Neuronal stem cell (in vitro differentiated cells): ENCODE results near the gene SDHD.

Experiments
- DNase-seq: peaks from one replicate; pipeline ENCODE4 v3.0.0-alpha.2; 2013; ENCODE audit warnings: low spot score
- H2AFZ ChIP-seq: one replicate; pipeline ENCODE4 v1.6.1; 2013; ENCODE audit warnings: mild to moderate bottlenecking, low read length, inconsistent platforms
- H2AK5ac ChIP-seq: 2 replicates; pipeline ENCODE4 v1.6.1; 2013; ENCODE audit warnings: low read depth, mild to moderate bottlenecking, inconsistent platforms, low read length, moderate library complexity, mixed read lengths
- H2BK120ac ChIP-seq: 2 replicates; pipeline ENCODE4 v1.6.1; 2013; ENCODE audit warnings: low read depth, mild to moderate bottlenecking, inconsistent platforms, low read length, moderate library complexity, mixed read lengths
- H2BK12ac ChIP-seq: one replicate; pipeline ENCODE4 v1.6.1; 2013; ENCODE audit warnings: low read length, inconsistent platforms
- H2BK15ac ChIP-seq: 2 replicates; pipeline ENCODE4 v1.6.1; 2013; ENCODE audit warnings: mild to moderate bottlenecking, low read length, inconsistent platforms, mixed read lengths
- H2BK5ac ChIP-seq: one replicate; pipeline ENCODE4 v1.6.1; 2013; ENCODE audit warnings: inconsistent platforms, mild to moderate bottlenecking, low read length, moderate library complexity
- H3K14ac ChIP-seq: one replicate; pipeline ENCODE4 v1.6.1; 2013; ENCODE audit warnings: low read length, inconsistent platforms
- H3K18ac ChIP-seq: 2 replicates; pipeline ENCODE4 v1.6.1; 2013; ENCODE audit warnings: low read length, inconsistent platforms
- H3K23ac ChIP-seq: 2 replicates; pipeline ENCODE4 v1.6.1; 2013; ENCODE audit warnings: low read depth, mild to moderate bottlenecking, mixed read lengths, low read length, inconsistent platforms; ENCODE audit not compliant: poor library complexity
- H3K27ac ChIP-seq: replicated peaks from 3 replicates; pipeline ENCODE4 v1.5.1; 2013; ENCODE audit warnings: low read length, inconsistent platforms
- H3K27me3 ChIP-seq, 3 experiments: 2 replicates each; pipeline ENCODE4 v1.6.1; 2013; ENCODE audit warnings: low read length in 3 of 3, mild to moderate bottlenecking in 2 of 3, inconsistent platforms in 1 of 3, low read depth in 1 of 3, mixed read lengths in 1 of 3, moderate library complexity in 1 of 3; ENCODE audit not compliant: control insufficient read depth in 3 of 3, insufficient read depth in 3 of 3
- H3K36me3 ChIP-seq, 2 donors: replicated peaks in 1 of 2; 2 replicates each; pipeline ENCODE4 v1.6.1; 2013; ENCODE audit warnings: low read length in 2 of 2; ENCODE audit not compliant: control insufficient read depth in 2 of 2, insufficient read depth in 2 of 2
- H3K4ac ChIP-seq: 2 replicates; pipeline ENCODE4 v1.6.1; 2013; ENCODE audit warnings: inconsistent platforms, mild to moderate bottlenecking, low read length, moderate library complexity
- H3K4me1 ChIP-seq, 2 donors: 1 replicate in 1 of 2; 2 replicates in 1 of 2; pipeline ENCODE4 v1.6.1; 2013; ENCODE audit warnings: low read length in 2 of 2, low read depth in 1 of 2; ENCODE audit not compliant: control insufficient read depth in 2 of 2, insufficient read depth in 1 of 2
- H3K4me2 ChIP-seq: one replicate; pipeline ENCODE4 v1.6.1; 2013; ENCODE audit warnings: mild to moderate bottlenecking, low read length, inconsistent platforms; ENCODE audit not compliant: insufficient read depth, poor library complexity, severe bottlenecking
- H3K4me3 ChIP-seq, 2 donors: 2 replicates each; pipeline ENCODE4 v1.5.1; 2013; ENCODE audit warnings: low read length in 2 of 2, mild to moderate bottlenecking in 2 of 2, inconsistent platforms in 1 of 2, moderate library complexity in 1 of 2
- H3K79me1 ChIP-seq: one replicate; pipeline ENCODE4 v1.6.1; 2013; ENCODE audit warnings: low read depth, mild to moderate bottlenecking, inconsistent platforms, low read length, moderate library complexity
- H3K9ac ChIP-seq: one replicate; pipeline ENCODE4 v1.6.1; 2013; ENCODE audit warnings: mild to moderate bottlenecking, low read depth, low read length, inconsistent platforms; ENCODE audit not compliant: poor library complexity
- H3K9me3 ChIP-seq, 2 donors: replicated peaks in 1 of 2; 2 replicates each; pipeline versions ENCODE3 to v1.6.1; 2013; ENCODE audit warnings: low read length in 2 of 2, mild to moderate bottlenecking in 2 of 2, inconsistent platforms in 1 of 2, low read depth in 1 of 2, mixed read lengths in 1 of 2, moderate library complexity in 1 of 2; ENCODE audit not compliant: control insufficient read depth in 2 of 2, insufficient read depth in 1 of 2
- H4K8ac ChIP-seq: one replicate; pipeline ENCODE4 v1.6.1; 2013; ENCODE audit warnings: low read depth, mild to moderate bottlenecking, inconsistent platforms, low read length, moderate library complexity
- H4K91ac ChIP-seq: one replicate; pipeline ENCODE4 v1.6.1; 2013; ENCODE audit warnings: low read length, low read depth, mild to moderate bottlenecking, inconsistent platforms; ENCODE audit not compliant: poor library complexity
- WGBS, 2 donors: extraction: QIAGEN DNeasy Blood & Tissue Kit; methylation state at CpG; one replicate each; pipeline ENCODE4 v1.1.7; 2013; ENCODE audit warnings: missing lambda C conversion rate in 2 of 2, mixed read lengths in 1 of 2; ENCODE audit not compliant: insufficient read length in 2 of 2, insufficient replicate concordance in 1 of 2; ENCODE audit errors: extremely low coverage in 2 of 2; 5-methylcytosine and 5-hydroxymethylcytosine counted together

The SDHD gene

DNA sequence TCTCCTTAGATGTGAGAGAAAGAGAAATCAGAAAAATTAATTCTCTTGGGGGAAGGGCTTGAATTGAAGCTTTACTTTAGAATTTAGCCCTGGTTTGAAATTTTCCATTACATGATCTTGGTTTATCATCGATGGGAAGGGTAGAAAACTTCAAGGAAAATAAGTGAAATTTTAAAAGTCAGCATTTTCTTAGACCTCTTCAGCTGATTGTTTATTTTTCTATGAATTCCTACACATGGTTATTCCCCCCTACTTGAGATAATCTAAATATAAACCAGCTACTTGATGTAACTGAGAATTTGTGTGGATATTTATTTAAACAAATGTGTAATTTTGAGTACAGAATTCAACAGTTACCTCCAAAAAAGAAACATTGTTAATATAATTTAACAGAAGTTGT is 23.8 kb upstream of the SDHD start:
- H3K36me3 ChIP-seq: peaks cover 17 to 67% of the 10 kb centered on the region in 2 donors
- peaks cover 0 to 1% (median 0%) of the 10 kb centered on the region in 3 experiments for H3K27me3 ChIP-seq
- no peak overlapping the region for H2AFZ ChIP-seq
- H4K91ac ChIP-seq: no peak overlapping the region
- no peak overlapping the region for H2BK120ac ChIP-seq
- H2BK12ac ChIP-seq: no peak overlapping the region
- H3K4me3 ChIP-seq: no peak overlapping the region
- no peaks in the 10 kb centered on the region for H3K4me1 ChIP-seq
- no peak overlapping the region for H3K4ac ChIP-seq
- no peak for DNase-seq
- no peak overlapping the region for H3K9ac ChIP-seq
- H3K18ac ChIP-seq: no peak overlapping the region
- no peaks in the 10 kb centered on the region for H3K9me3 ChIP-seq
- H3K23ac ChIP-seq: no peak overlapping the region
- H2AK5ac ChIP-seq: no peak overlapping the region
- no CpG with 5 or more reads among the region's 1 CpG for WGBS, 2 donors
- no peak overlapping the region for H2BK5ac ChIP-seq
- H3K14ac ChIP-seq: no peak overlapping the region
- no peak overlapping the region for H3K27ac ChIP-seq
- no peak overlapping the region for H2BK15ac ChIP-seq
- H4K8ac ChIP-seq: no peak overlapping the region
- H3K79me1 ChIP-seq: no peaks in the 10 kb centered on the region
- no peak overlapping the region for H3K4me2 ChIP-seq

DNA sequence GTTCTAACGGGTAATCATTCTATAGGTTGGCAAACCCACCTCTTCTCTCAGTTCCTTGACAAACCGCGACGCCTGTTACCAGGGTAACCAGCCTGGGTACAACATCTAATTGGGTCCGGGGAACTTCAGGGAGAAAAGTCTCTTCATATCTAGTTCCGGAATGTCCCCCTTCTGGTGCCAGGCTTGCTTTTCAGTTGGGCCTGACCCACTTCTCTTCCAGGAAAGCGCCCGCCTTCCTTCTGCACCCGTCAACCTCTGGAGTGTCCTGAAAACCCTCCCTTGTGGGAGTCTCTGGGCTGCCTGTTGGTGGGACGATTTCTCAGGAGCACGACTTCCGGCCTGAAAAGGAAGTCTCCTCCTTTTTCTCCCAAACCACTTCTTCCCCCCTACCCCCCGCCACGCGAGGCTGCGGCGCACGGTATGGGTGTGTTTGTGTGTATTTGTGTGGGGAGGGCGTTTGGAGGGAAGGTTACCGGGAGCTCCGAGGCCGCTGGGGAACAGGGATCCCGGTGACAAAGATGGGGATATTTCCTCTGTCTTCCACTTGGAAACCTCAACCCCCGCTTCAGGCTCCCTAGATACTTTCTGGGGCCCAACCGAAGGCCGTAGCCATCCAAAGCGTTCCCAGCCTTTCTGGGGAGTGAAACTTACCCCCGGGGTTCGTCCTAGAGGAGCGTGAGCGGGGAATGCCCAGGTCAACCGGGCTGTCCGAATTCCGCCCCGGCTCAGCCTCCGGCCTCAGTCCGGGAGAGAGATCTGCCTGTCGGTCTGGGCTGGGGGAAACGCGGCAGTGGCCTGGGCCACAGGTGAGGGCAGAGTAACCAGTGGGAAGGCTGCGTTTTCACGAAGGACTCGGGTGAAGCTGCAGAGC is 12.5 kb upstream of the SDHD start, which contains the start of the genes NKAPD1 and PIH1D2:
TSS of gene NKAPD1 (plus strand) at position 359 of the 871 bp plus-strand sequence. CDS start 1,276 bp downstream, outside the sequence.
TSS of gene PIH1D2 (minus strand) at position 77 of the 871 bp plus-strand sequence. CDS start 843 bp downstream, outside the sequence.
- no peaks in the 10 kb centered on the region for H3K9me3 ChIP-seq
- DNase-seq: peak; percentile 86
- H3K14ac ChIP-seq: no peak within 1 kb of the TSS
- peak within 1 kb of the TSS; percentile 14 for H2AK5ac ChIP-seq
- no peak within 1 kb of the TSS for H3K4ac ChIP-seq
- H4K8ac ChIP-seq: no peak within 1 kb of the TSS
- H4K91ac ChIP-seq: no peak within 1 kb of the TSS
- no peak within 1 kb of the TSS for H2BK120ac ChIP-seq
- H2BK12ac ChIP-seq: no peak within 1 kb of the TSS
- H2AFZ ChIP-seq: peak within 1 kb of the TSS; percentile 96
- no peaks in the 10 kb centered on the region for H3K4me1 ChIP-seq
- no CpG with 5 or more reads among the region's 43 CpGs for WGBS, 2 donors
- peak within 1 kb of the TSS; percentile 98 for H3K18ac ChIP-seq
- peaks cover 5% of the 10 kb centered on the region for H3K79me1 ChIP-seq
- no peak within 1 kb of the TSS for H2BK15ac ChIP-seq
- peaks cover 5 to 38% of the 10 kb centered on the region in 2 donors for H3K36me3 ChIP-seq
- H3K27me3 ChIP-seq: no peaks in the 10 kb centered on the region
- H3K4me3 ChIP-seq: peak within 1 kb of the TSS; percentile 88 to 89
- peak within 1 kb of the TSS; percentile 97 for H3K27ac ChIP-seq
- H2BK5ac ChIP-seq: peak within 1 kb of the TSS; percentile 84
- H3K4me2 ChIP-seq: peak within 1 kb of the TSS; percentile 77
- no peak within 1 kb of the TSS for H3K23ac ChIP-seq
- H3K9ac ChIP-seq: peak within 1 kb of the TSS; percentile 91

DNA sequence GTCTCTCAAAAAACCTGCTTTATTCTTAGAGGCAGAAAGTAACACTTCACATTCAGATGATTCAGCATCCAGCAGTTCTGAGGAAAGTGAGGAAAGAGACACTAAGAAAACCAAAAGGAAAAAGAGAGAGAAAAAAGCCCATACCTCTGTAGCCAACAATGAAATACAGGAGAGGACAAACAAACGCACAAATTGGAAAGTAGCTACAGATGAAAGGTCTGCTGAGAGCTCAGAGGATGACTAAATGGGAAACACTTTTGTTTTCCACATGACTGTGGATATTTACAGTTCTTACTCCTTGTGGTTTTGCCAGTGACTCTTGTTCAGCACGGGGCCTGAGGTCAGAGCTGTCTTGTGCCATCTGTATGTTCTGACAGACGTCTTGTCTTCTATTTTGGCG is 3.9 kb upstream of the SDHD start:
- H3K4ac ChIP-seq: no peak overlapping the region
- no peak overlapping the region for H3K9ac ChIP-seq
- H3K23ac ChIP-seq: no peak overlapping the region
- H2BK12ac ChIP-seq: no peak overlapping the region
- DNase-seq: no peak
- H3K36me3 ChIP-seq: peaks cover 13 to 75% of the 10 kb centered on the region in 2 donors
- no peaks in the 10 kb centered on the region for H3K9me3 ChIP-seq
- H2AK5ac ChIP-seq: no peak overlapping the region
- no peak overlapping the region for H3K18ac ChIP-seq
- no peaks in the 10 kb centered on the region for H3K27me3 ChIP-seq
- WGBS, 2 donors: no CpG with 5 or more reads among the region's 4 CpGs
- H4K8ac ChIP-seq: no peak overlapping the region
- no peak overlapping the region for H2AFZ ChIP-seq
- H3K79me1 ChIP-seq: peaks cover 5% of the 10 kb centered on the region
- no peak overlapping the region for H3K27ac ChIP-seq
- H2BK120ac ChIP-seq: no peak overlapping the region
- H3K14ac ChIP-seq: no peak overlapping the region
- no peak overlapping the region for H2BK5ac ChIP-seq
- H3K4me2 ChIP-seq: no peak overlapping the region
- H3K4me1 ChIP-seq: peaks cover 0 to 6% of the 10 kb centered on the region in 2 donors
- no peak overlapping the region for H3K4me3 ChIP-seq
- no peak overlapping the region for H4K91ac ChIP-seq
- no peak overlapping the region for H2BK15ac ChIP-seq

DNA sequence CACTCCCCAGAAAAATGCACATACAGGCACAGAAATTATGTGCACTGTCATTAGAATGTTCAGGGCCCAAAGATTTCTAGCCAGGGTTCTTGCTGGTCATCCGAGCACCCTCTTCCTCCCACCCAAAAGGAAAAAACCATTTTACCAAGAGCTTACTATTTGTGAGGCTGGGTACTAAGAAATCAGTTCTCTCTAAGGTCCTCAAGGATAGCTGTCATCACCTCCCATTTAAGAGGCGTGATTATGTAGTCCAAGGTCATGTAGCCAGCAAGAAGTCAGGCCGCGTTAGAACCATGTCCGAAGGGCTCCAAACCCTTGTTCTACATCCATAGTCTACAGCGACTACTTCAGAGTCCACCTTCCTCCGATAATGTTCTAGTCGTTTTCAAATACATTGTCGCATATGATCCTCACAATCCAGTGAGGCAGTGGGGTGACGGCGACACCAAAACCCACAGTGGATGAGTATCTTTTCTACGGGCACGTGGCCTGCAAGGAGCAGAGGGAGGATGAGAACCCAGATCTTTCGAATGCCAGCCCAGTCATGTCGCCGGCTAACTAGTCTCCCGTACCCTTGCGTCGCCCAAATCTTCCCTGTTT is 751 bp upstream of the SDHD start:
- no peaks in the 10 kb centered on the region for H3K27me3 ChIP-seq
- H3K9ac ChIP-seq: peak overlapping the region; percentile 97
- no CpG with 5 or more reads among the region's 19 CpGs for WGBS, 2 donors
- H2BK15ac ChIP-seq: no peak overlapping the region
- H3K4me1 ChIP-seq: peaks cover 0 to 6% of the 10 kb centered on the region in 2 donors
- peak overlapping the region; percentile 44 for H4K91ac ChIP-seq
- no peak overlapping the region for H3K14ac ChIP-seq
- no peak overlapping the region for H2BK12ac ChIP-seq
- peak overlapping the region; percentile 29 for H3K23ac ChIP-seq
- peak overlapping the region; percentile 78 for H3K4me2 ChIP-seq
- H3K9me3 ChIP-seq: no peaks in the 10 kb centered on the region
- peak overlapping the region; percentile 20 for H3K18ac ChIP-seq
- H2AK5ac ChIP-seq: no peak overlapping the region
- no peak for DNase-seq
- H2AFZ ChIP-seq: peak overlapping the region; percentile 87
- no peak overlapping the region for H3K27ac ChIP-seq
- peaks cover 5% of the 10 kb centered on the region for H3K79me1 ChIP-seq
- H3K4me3 ChIP-seq: peak overlapping the region; percentile 87 to 91
- H2BK120ac ChIP-seq: no peak overlapping the region
- H3K4ac ChIP-seq: no peak overlapping the region
- no peak overlapping the region for H4K8ac ChIP-seq
- peaks cover 14 to 75% of the 10 kb centered on the region in 2 donors for H3K36me3 ChIP-seq
- H2BK5ac ChIP-seq: no peak overlapping the region
